BE2C (cell line): Measurements from ENCODE around the gene AURKAIP1.

Experiments used
- DNase-seq: peaks from one replicate; pipeline ENCODE4 v3.0.0-alpha.2; 2020
- H3K27me3 ChIP-seq: fragments of 250-450 bp; sonication (Bioruptor Pico); 2 replicates; pipeline ENCODE4 v1.5.1; 2020; ENCODE audit warnings: mild to moderate bottlenecking
- H3K36me3 ChIP-seq: fragments of 250-450 bp; sonication (Bioruptor Pico); 2 replicates; pipeline ENCODE4 v1.5.1; 2020; ENCODE audit warnings: mild to moderate bottlenecking
- H3K4me1 ChIP-seq: fragments of 250-450 bp; sonication (Bioruptor Pico); 2 replicates; pipeline ENCODE4 v1.5.1; 2020
- H3K4me3 ChIP-seq: 2 replicates; pipeline ENCODE4 v1.5.1; 2011; ENCODE audit warnings: low read depth, low read length
- H3K9me3 ChIP-seq: fragments of 250-450 bp; sonication (Bioruptor Pico); 2 replicates; pipeline ENCODE4 v1.5.1; 2020
- CTCF ChIP-seq: IDR thresholded peaks from 2 replicates; pipeline ENCODE4 v1.5.1; 2012; ENCODE audit warnings: mild to moderate bottlenecking, low read depth, low read length

AURKAIP1 gene

GRCh38 chr1:1342061-1342562 lies 32.9 kb downstream of the AURKAIP1 start:
- Histone ChIP-seq H3K4me3 (no peak overlapping the region), H3K9me3 (no peaks in the 10 kb centered on the region), H3K36me3 (peaks cover 38% of the 10 kb centered on the region), H3K4me1 (peaks cover under 1% of the 10 kb centered on the region; the same call in 1 of the 2 replicates), H3K27me3 (no peaks in the 10 kb centered on the region)
- no peak for DNase-seq
- no peak for TF ChIP-seq CTCF

- H3K4me3 ChIP-seq = no peak overlapping the region
- no peaks in the 10 kb centered on the region for H3K4me1 ChIP-seq
- TF ChIP-seq CTCF = no peak
- DNase-seq = no peak
- peaks cover 40% of the 10 kb centered on the region for H3K36me3 ChIP-seq
- no peaks in the 10 kb centered on the region for H3K27me3 ChIP-seq
- no peaks in the 10 kb centered on the region for H3K9me3 ChIP-seq
These were observed 33.4 kb downstream of the AURKAIP1 start for GRCh38 chr1:1341549-1342021.

GRCh38 chr1:1340791-1341548 lies 34.0 kb downstream of the AURKAIP1 start:
- no peak overlapping the region for H3K4me3 ChIP-seq
- no peak for TF ChIP-seq CTCF

GRCh38 chr1:1340185-1340584 lies 34.8 kb downstream of the AURKAIP1 start:
- no peak for TF ChIP-seq CTCF
- H3K36me3 ChIP-seq = peaks cover 46% of the 10 kb centered on the region
- no peaks in the 10 kb centered on the region for H3K27me3 ChIP-seq
- no peak overlapping the region for H3K4me3 ChIP-seq
- no peaks in the 10 kb centered on the region for H3K9me3 ChIP-seq
- no peak for DNase-seq
- no peaks in the 10 kb centered on the region for H3K4me1 ChIP-seq

More at GRCh38 chr1:1340791-1341548, 34.0 kb downstream of the AURKAIP1 start:
- DNase-seq = no peak
- Histone ChIP-seq H3K36me3 (peaks cover 44% of the 10 kb centered on the region), H3K9me3 (no peaks in the 10 kb centered on the region), H3K27me3 (no peaks in the 10 kb centered on the region), H3K4me1 (no peaks in the 10 kb centered on the region)

GRCh38 chr1:1338278-1338677 lies 36.7 kb downstream of the AURKAIP1 start:
- Histone ChIP-seq H3K27me3 (no peaks in the 10 kb centered on the region), H3K4me3 (no peak overlapping the region), H3K9me3 (no peaks in the 10 kb centered on the region), H3K4me1 (no peaks in the 10 kb centered on the region), H3K36me3 (peaks cover 49% of the 10 kb centered on the region)
- no peak for TF ChIP-seq CTCF
- DNase-seq = no peak

- DNase-seq = peak; percentile 55
- no peak for TF ChIP-seq CTCF
- H3K4me3 ChIP-seq = no peak overlapping the region
- H3K27me3 ChIP-seq = no peaks in the 10 kb centered on the region
- H3K4me1 ChIP-seq = no peaks in the 10 kb centered on the region
- no peaks in the 10 kb centered on the region for H3K9me3 ChIP-seq
- peaks cover 49% of the 10 kb centered on the region for H3K36me3 ChIP-seq
These were observed 37.2 kb downstream of the AURKAIP1 start for GRCh38 chr1:1337793-1338147.
